Activated CD4-positive, alpha-beta T cell treated with anti-CD3 and anti-CD28 coated beads, Interleukin-2, amount 10 ng/mL, durations not matched to agents 7 days and 5 days (primary cell): ENCODE measurements around the gene P2RY13. TPM values are rescaled to one million over a fixed set of nuclear protein-coding genes. Genes with fewer than 3 reads are reported as not detected.

Experiments used
- CTCF ChIA-PET: fragments of 350-600 bp; sonication (Branson Sonifier 250); formaldehyde crosslinking; loops from one replicate; lab custom pipeline; 2021; ENCODE audit warnings: antibody characterized with exemption; lab: Charles Lee
- POLR2A ChIA-PET: fragments of 350-600 bp; sonication (Branson Sonifier 250); formaldehyde crosslinking; loops from one replicate; lab custom pipeline; 2021; ENCODE audit warnings: antibody characterized with exemption; lab: Charles Lee
- DNase-seq: peaks from one replicate; pipeline ENCODE4 v3.0.0-alpha.2; 2020
- H3K27ac Mint-ChIP-seq: one replicate; pipeline ENCODE4 v1.8.0; 2021; ENCODE audit warnings: mild to moderate bottlenecking, moderate library complexity, mixed read lengths
- H3K27me3 Mint-ChIP-seq: one replicate; pipeline ENCODE4 v1.8.0; 2021; ENCODE audit warnings: mixed read lengths
- H3K36me3 Mint-ChIP-seq: one replicate; pipeline ENCODE4 v1.8.0; 2021; ENCODE audit warnings: low read depth, mixed read lengths
- H3K4me1 Mint-ChIP-seq: one replicate; pipeline ENCODE4 v1.8.0; 2021; ENCODE audit warnings: mixed read lengths
- H3K4me3 Mint-ChIP-seq: one replicate; pipeline ENCODE4 v1.8.0; 2021; ENCODE audit warnings: mild to moderate bottlenecking, moderate library complexity, mixed read lengths
- H3K9me3 Mint-ChIP-seq: one replicate; pipeline ENCODE4 v1.8.0; 2021; ENCODE audit warnings: mixed read lengths
- total RNA-seq, 2 experiments: library from RNA; stranded (reverse); gene quantifications; one replicate each; pipeline ENCODE4 v1.2.3, GENCODE V29; 2021

The P2RY13 gene
- total RNA-seq, 2 experiments from 2014 or later: not detected

DNA sequence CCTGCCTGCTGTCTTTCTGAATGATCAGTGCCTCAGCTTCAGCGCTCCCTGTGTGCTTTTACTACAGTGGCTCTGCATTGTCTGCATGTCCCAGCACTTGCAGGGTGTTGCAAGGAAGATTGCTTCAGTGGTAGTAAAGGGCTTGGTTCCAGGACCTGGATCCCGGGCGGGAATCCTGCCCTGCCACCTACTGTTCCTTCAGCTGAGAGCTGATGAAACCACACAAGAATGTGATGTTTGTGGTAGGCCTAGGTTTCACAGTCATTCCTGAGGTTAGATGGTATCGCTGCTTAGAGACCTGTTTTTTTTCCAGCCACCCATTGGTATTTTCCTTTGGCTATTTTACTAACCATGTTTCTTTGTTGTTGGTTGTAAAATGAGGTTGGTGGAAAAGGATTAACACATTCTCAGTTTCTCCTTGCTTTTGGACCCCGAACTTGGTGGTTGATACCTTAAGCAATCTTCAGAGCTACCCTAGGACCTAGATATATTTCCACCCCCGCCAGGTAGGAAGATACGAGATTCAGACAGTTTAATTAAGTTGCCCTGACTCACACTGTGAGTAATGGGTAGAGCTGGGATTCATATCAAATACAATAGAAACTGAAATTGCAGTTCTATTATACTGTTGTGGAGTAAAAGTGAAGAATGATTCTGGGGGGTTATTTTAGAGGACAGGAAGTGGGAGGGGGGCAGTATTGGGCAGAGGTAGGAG is 24.1 kb downstream of the P2RY13 start:
- Mint-ChIP-seq H3K27me3 (no peaks in the 10 kb centered on the region), H3K9me3 (no peaks in the 10 kb centered on the region), H3K36me3 (peaks cover 1% of the 10 kb centered on the region), H3K4me3 (no peak overlapping the region), H3K27ac (peak overlapping the region; percentile 4), H3K4me1 (peaks cover 33% of the 10 kb centered on the region)
- DNase-seq: no peak
- POLR2A ChIA-PET: interaction anchor here (0.7 kb wide), 1 partner anchor 168 kb away, joined by 3 read pairs; no protein-coding TSS in a partner anchor
- CTCF ChIA-PET: interaction anchor here (0.5 to 2.3 kb wide), 10 partner anchors 8 to 137 kb away, joined by 3 to 8 read pairs (median 5); partner anchors contain the start of genes GPR87 and P2RY14

GRCh38 chr3:151303751-151304150 is 25.6 kb downstream of the P2RY13 start:
- no peak overlapping the region for H3K4me3 Mint-ChIP-seq
- ChIA-PET POLR2A (no interaction called here), CTCF (interaction anchor here (1.0 to 1.8 kb wide), 2 partner anchors 11 to 136 kb away, joined by 3 to 8 read pairs; no protein-coding TSS in a partner anchor)
- no peak overlapping the region for H3K27ac Mint-ChIP-seq
- H3K27me3 Mint-ChIP-seq: peaks cover 3% of the 10 kb centered on the region
- H3K36me3 Mint-ChIP-seq: peaks cover 1% of the 10 kb centered on the region
- H3K4me1 Mint-ChIP-seq: peaks cover 33% of the 10 kb centered on the region
- no peak for DNase-seq
- H3K9me3 Mint-ChIP-seq: no peaks in the 10 kb centered on the region

DNA sequence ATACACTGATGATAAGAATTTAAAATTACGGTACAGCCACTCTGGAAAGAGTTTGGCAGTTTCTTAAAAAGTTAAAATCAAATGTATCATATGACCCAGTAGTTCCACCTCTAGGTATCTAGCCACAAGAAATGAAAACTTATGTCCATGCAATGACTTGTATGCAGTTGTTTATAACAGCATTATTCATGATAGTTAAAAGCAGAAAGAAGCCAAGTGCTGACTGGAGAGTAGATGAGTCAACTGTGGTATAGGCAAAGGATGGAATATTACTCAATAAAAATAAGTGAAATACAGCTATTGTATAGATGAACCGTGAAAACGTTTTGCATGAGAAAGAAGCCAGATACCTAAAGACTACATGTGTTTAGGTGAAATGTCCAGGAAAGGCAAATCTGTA is 27.6 kb downstream of the P2RY13 start:
- Mint-ChIP-seq H3K4me3 (no peak overlapping the region), H3K36me3 (peaks cover 1% of the 10 kb centered on the region), H3K4me1 (peaks cover 26% of the 10 kb centered on the region), H3K9me3 (no peaks in the 10 kb centered on the region), H3K27ac (no peak overlapping the region), H3K27me3 (peaks cover 8% of the 10 kb centered on the region)
- no peak for DNase-seq
- ChIA-PET CTCF (no interaction called here), POLR2A (no interaction called here)

DNA sequence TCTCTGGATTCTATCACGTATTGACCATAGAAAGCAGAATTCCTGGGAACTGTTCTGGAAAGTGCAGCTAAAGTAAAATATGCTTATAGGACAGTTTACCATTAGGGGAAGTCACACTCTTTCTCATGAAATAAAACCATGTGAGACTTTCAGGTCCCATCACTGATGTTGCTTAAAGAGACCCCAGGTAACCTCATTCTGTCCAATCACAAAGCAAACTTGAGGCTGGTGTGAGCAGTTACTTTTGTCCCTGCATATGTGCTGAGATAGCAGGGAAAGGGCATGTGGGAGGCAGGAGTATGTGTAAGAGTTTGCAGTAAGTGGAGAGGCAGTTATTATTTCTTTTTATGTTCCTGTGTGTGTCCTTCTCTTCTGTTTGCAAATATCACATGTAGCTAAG is 28.8 kb downstream of the P2RY13 start:
- Mint-ChIP-seq H3K9me3 (no peaks in the 10 kb centered on the region), H3K27me3 (peaks cover 8% of the 10 kb centered on the region), H3K36me3 (peaks cover 1% of the 10 kb centered on the region), H3K27ac (no peak overlapping the region), H3K4me1 (peaks cover 16% of the 10 kb centered on the region), H3K4me3 (no peak overlapping the region)
- ChIA-PET CTCF (no interaction called here), POLR2A (no interaction called here)
- DNase-seq: no peak

DNA sequence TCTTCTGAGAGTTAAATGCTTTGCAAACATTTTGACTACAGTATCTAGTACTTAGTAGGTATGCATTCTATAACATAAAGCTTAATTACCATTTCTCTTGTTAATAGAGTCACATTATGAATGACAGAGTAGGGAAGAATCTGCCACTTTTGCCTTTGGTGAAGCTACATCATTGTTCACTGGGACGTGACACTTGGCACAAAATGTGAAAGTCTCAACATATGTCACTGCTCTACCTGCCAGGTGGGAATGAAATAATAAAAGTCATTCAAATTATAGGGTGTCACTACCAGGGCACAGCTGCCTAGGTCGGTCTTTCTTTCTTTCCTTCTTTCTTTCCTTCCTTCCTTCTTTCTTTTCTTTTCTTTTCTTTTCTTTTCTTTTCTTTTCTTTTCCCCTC is 30.3 kb downstream of the P2RY13 start:
- Mint-ChIP-seq H3K36me3 (peaks cover 1% of the 10 kb centered on the region), H3K4me3 (no peak overlapping the region), H3K9me3 (no peaks in the 10 kb centered on the region), H3K27me3 (peaks cover 8% of the 10 kb centered on the region), H3K4me1 (peaks cover 8% of the 10 kb centered on the region), H3K27ac (no peak overlapping the region)
- ChIA-PET POLR2A (no interaction called here), CTCF (interaction anchor here (0.9 kb wide), 1 partner anchor 12 kb away, joined by 4 read pairs; no protein-coding TSS in a partner anchor)
- no peak for DNase-seq

- ChIA-PET POLR2A (no interaction called here), CTCF (interaction anchor here (0.7 to 1.5 kb wide), 2 partner anchors 8 to 21 kb away, joined by 3 read pairs; no protein-coding TSS in a partner anchor)
- Mint-ChIP-seq H3K9me3 (no peaks in the 10 kb centered on the region), H3K4me3 (no peak overlapping the region), H3K27ac (no peak overlapping the region), H3K36me3 (no peaks in the 10 kb centered on the region), H3K27me3 (peaks cover 8% of the 10 kb centered on the region), H3K4me1 (peaks cover 4% of the 10 kb centered on the region)
- DNase-seq: no peak
Measured at GRCh38 chr3:151297429-151297828, 31.9 kb downstream of the P2RY13 start.

GRCh38 chr3:151296226-151296625 is 33.1 kb downstream of the P2RY13 start:
- Mint-ChIP-seq H3K4me1 (no peaks in the 10 kb centered on the region), H3K27me3 (peaks cover 8% of the 10 kb centered on the region), H3K36me3 (no peaks in the 10 kb centered on the region), H3K27ac (no peak overlapping the region), H3K9me3 (no peaks in the 10 kb centered on the region), H3K4me3 (no peak overlapping the region)
- CTCF ChIA-PET: no interaction called here
- POLR2A ChIA-PET: no interaction called here
- DNase-seq: no peak

DNA sequence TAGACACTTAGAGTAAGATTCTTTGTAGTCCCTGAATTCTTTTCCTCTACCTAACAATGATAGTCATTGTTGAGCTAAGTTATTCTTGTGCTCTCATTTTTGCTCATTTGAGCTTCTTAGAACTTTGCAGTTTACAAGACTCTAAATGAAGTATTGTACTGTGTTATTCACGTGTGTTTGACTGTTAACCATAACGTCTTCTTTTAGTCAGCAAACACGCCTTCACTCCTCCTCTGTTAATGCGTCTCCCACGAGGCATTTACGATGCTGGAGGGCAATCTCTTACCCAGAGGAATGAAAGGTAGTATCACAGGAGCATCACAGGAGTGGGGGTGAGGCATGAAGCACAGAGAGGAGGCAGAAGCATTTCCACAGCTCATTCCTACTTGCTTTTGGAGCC is 36.2 kb downstream of the P2RY13 start:
- H3K36me3 Mint-ChIP-seq: no peaks in the 10 kb centered on the region
- H3K9me3 Mint-ChIP-seq: no peaks in the 10 kb centered on the region
- ChIA-PET CTCF (interaction anchor here (0.8 to 1.4 kb wide), 4 partner anchors 10 to 57 kb away, joined by 3 to 4 read pairs (median 4); no protein-coding TSS in a partner anchor), POLR2A (no interaction called here)
- no peak overlapping the region for H3K27ac Mint-ChIP-seq
- H3K4me3 Mint-ChIP-seq: no peak overlapping the region
- DNase-seq: no peak
- H3K27me3 Mint-ChIP-seq: peaks cover 2% of the 10 kb centered on the region
- no peaks in the 10 kb centered on the region for H3K4me1 Mint-ChIP-seq

DNA sequence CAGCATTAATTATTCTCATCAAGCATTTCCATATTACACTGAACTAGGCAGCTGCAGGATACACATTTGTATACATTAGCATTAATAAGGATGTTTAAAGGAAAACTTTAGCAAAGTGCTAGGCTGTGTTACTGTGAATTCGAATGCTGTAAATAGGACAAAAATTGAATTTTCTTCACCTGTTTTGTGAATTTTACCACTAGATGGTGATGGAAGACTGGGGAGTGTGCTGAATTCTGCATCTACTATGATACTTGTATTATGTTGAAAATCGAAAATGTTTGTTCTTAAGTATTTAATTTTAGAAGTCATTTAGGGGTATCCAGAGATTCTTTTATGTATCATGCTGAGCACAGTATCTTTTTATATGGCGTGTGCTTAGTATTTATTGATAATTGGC is 38.7 kb downstream of the P2RY13 start:
- no peaks in the 10 kb centered on the region for H3K4me1 Mint-ChIP-seq
- no peak overlapping the region for H3K27ac Mint-ChIP-seq
- DNase-seq: no peak
- H3K36me3 Mint-ChIP-seq: no peaks in the 10 kb centered on the region
- H3K4me3 Mint-ChIP-seq: no peak overlapping the region
- H3K27me3 Mint-ChIP-seq: no peaks in the 10 kb centered on the region
- POLR2A ChIA-PET: no interaction called here
- no peaks in the 10 kb centered on the region for H3K9me3 Mint-ChIP-seq
- CTCF ChIA-PET: interaction anchor here (1.3 kb wide), 1 partner anchor 56 kb away, joined by 3 read pairs; no protein-coding TSS in a partner anchor

GRCh38 chr3:151289445-151289844 is 39.9 kb downstream of the P2RY13 start:
- H3K27me3 Mint-ChIP-seq: no peaks in the 10 kb centered on the region
- no peaks in the 10 kb centered on the region for H3K9me3 Mint-ChIP-seq
- H3K36me3 Mint-ChIP-seq: no peaks in the 10 kb centered on the region
- no peak overlapping the region for H3K4me3 Mint-ChIP-seq
- POLR2A ChIA-PET: no interaction called here
- peaks cover 5% of the 10 kb centered on the region for H3K4me1 Mint-ChIP-seq
- CTCF ChIA-PET: interaction anchor here (1.4 kb wide), 1 partner anchor 122 kb away, joined by 5 read pairs; no protein-coding TSS in a partner anchor
- H3K27ac Mint-ChIP-seq: no peak overlapping the region
- DNase-seq: no peak

- H3K36me3 Mint-ChIP-seq: no peaks in the 10 kb centered on the region
- POLR2A ChIA-PET: no interaction called here
Measured at GRCh38 chr3:151285940-151286339, 43.4 kb downstream of the P2RY13 start.

DNA sequence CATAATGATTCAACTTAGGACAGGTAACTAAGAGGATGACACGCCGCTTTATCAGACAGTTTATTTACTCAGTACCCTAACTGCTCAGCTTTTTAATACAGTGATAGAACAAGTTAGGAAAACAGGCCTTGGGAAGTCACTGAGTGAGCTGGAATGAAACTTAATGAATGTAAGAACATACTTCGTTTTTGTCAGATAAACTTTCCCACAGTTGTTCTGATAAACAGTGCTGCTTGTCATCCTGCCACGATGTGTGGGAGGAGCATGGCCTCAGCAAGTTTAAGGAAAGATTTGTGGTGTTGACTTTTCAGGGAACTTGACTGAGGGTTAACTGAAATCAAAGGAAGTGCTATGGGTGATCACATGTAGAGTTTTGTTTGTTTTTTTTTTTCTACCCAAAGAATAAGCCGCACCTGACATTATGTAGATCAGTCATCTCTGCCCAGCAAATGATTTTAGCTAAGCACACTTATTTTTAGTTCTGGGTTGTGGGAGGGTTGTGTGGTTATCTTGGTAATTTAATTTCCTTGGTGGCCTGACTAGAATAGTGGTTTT is 45.4 kb downstream of the P2RY13 start:
- ChIA-PET CTCF (interaction anchor here (0.6 to 1.7 kb wide), 8 partner anchors 21 to 116 kb away, joined by 3 to 5 read pairs (median 4); no protein-coding TSS in a partner anchor), POLR2A (no interaction called here)
- Mint-ChIP-seq H3K27me3 (no peaks in the 10 kb centered on the region), H3K27ac (peak overlapping the region; percentile 67), H3K4me1 (peaks cover 36% of the 10 kb centered on the region), H3K36me3 (no peaks in the 10 kb centered on the region), H3K4me3 (peak overlapping the region; percentile 9), H3K9me3 (no peaks in the 10 kb centered on the region)
- peak; percentile 32 for DNase-seq

More at GRCh38 chr3:151285940-151286339, 43.4 kb downstream of the P2RY13 start:
- Mint-ChIP-seq H3K9me3 (no peaks in the 10 kb centered on the region), H3K4me3 (no peak overlapping the region), H3K27me3 (no peaks in the 10 kb centered on the region), H3K27ac (no peak overlapping the region), H3K4me1 (peaks cover 27% of the 10 kb centered on the region)
- CTCF ChIA-PET: interaction anchor here (1.1 to 1.8 kb wide), 4 partner anchors 13 to 123 kb away, joined by 4 to 6 read pairs (median 4); no protein-coding TSS in a partner anchor
- DNase-seq: no peak

- Mint-ChIP-seq H3K4me1 (peaks cover 42% of the 10 kb centered on the region), H3K9me3 (no peaks in the 10 kb centered on the region), H3K4me3 (no peak overlapping the region), H3K27me3 (no peaks in the 10 kb centered on the region), H3K27ac (peak overlapping the region; percentile 60), H3K36me3 (no peaks in the 10 kb centered on the region)
- ChIA-PET CTCF (interaction anchor here (0.8 to 1.7 kb wide), 3 partner anchors 56 to 115 kb away, joined by 4 to 12 read pairs (median 5); no protein-coding TSS in a partner anchor), POLR2A (no interaction called here)
- DNase-seq: no peak
Measured at GRCh38 chr3:151283387-151283786, 46.0 kb downstream of the P2RY13 start.
